K562 (cell line): Measurements from ENCODE around the gene IMMP2L. TPM values are rescaled to one million over a fixed set of nuclear protein-coding genes. Genes with fewer than 3 reads are reported as not detected.

Experiments
- CEBPB ChIP-seq: fragments of 450-650 bp; IDR thresholded peaks from 2 replicates; pipeline ENCODE4 v1.6.1; 2016; ENCODE audit warnings: missing genetic modification characterization, missing compliant biosample characterization
- CEBPG ChIP-seq, 3 experiments: fragments of 200-800 bp in 1 of 3; sonication (Bioruptor generic) in 1 of 3; sonication (generic) in 1 of 3; formaldehyde crosslinking in 1 of 3; IDR thresholded peaks in 2 of 3; conservative IDR thresholded peaks in 1 of 3; 2 replicates each; pipeline versions ENCODE4 v1.6.1 to v1.8.0; 2016 to 2022; ENCODE audit warnings: missing compliant biosample characterization in 2 of 3, missing genetic modification characterization in 2 of 3, mild to moderate bottlenecking in 1 of 3, missing genetic modification reagents in 1 of 3
- GATA2 ChIP-seq: sonication (generic); formaldehyde crosslinking; IDR thresholded peaks from 2 replicates; pipeline ENCODE4 v1.4.0; 2020; ENCODE audit warnings: mild to moderate bottlenecking, missing genetic modification reagents
- KAT8 ChIP-seq: fragments of 450-650 bp; IDR thresholded peaks from 2 replicates; pipeline ENCODE4 v1.6.1; 2016; ENCODE audit warnings: low read depth, mild to moderate bottlenecking
- MEIS2 ChIP-seq: fragments of 450-650 bp; IDR thresholded peaks from 2 replicates; pipeline ENCODE4 v1.6.1; 2014; ENCODE audit warnings: mild to moderate bottlenecking; ENCODE audit not compliant: partially characterized antibody
- MYNN ChIP-seq, 2 experiments: sonication (generic); formaldehyde crosslinking in 1 of 2; IDR thresholded peaks; 2 replicates each; pipeline versions ENCODE4 v1.5.0 to v1.6.1; 2016 to 2020; ENCODE audit warnings: antibody characterized with exemption in 1 of 2, missing genetic modification reagents in 1 of 2
- NFE2 ChIP-seq: IDR thresholded peaks from 2 replicates; pipeline ENCODE4 v1.6.1; 2014; ENCODE audit warnings: antibody characterized with exemption, low read depth
- NFXL1 ChIP-seq: fragments of 450-650 bp; formaldehyde crosslinking; IDR thresholded peaks from 2 replicates; pipeline ENCODE4 v1.4.0; 2021; ENCODE audit warnings: mild to moderate bottlenecking
- PHTF2 ChIP-seq: fragments of 250-450 bp; sonication (Bioruptor Pico); IDR thresholded peaks from 2 replicates; pipeline ENCODE4 v1.5.0; 2021; ENCODE audit warnings: mild to moderate bottlenecking
- SIN3B ChIP-seq: fragments of 450-650 bp; IDR thresholded peaks from 2 replicates; pipeline ENCODE4 v1.6.1; 2017; ENCODE audit warnings: low read depth, mild to moderate bottlenecking, moderate library complexity
- SP1 ChIP-seq: sonication (generic); formaldehyde crosslinking; IDR thresholded peaks from 2 replicates; pipeline ENCODE4 v1.8.1; 2022; ENCODE audit warnings: mild to moderate bottlenecking, missing genetic modification reagents
- TRIM28 ChIP-seq: fragments of 450-650 bp; IDR thresholded peaks from 2 replicates; pipeline ENCODE4 v1.6.1; 2017
- ZNF780A ChIP-seq: fragments of 250-450 bp; sonication (Bioruptor Pico); IDR thresholded peaks from 2 replicates; pipeline ENCODE4 v1.5.0; 2021; ENCODE audit warnings: mild to moderate bottlenecking
- polyA plus RNA-seq, 8 experiments: library from polyadenylated mRNA; depleted of rRNA in 4 of 8; stranded (reverse) in 5 of 8; unstranded in 3 of 8; fragments of >200 nt; fragmentation: Nextera tagmentation in 2 of 8; fragmentation: Illumina TruSeq in 1 of 8; extraction: Ambion mirVana in 2 of 8; extraction: Trizol in 1 of 8; gene quantifications; 2 replicates each; pipeline versions ENCODE4 v1.2.1 to v1.2.3, GENCODE V29; 2011 to 2014; ENCODE audit warnings: inconsistent platforms in 1 of 8, missing spikeins in 1 of 8
- total RNA-seq, 7 experiments: library from RNA; depleted of rRNA in 6 of 7; stranded (reverse); fragments of >200 nt in 6 of 7; fragmentation: Illumina TruSeq in 2 of 7; extraction: Trizol in 2 of 7; gene quantifications; 2 replicates each; pipeline versions ENCODE4 v1.2.1 to v1.2.3, GENCODE V29; 2011 to 2021; ENCODE audit warnings: low replicate concordance in 1 of 7
- TF ChIP-seq, protein P1 (sequence below), 2 experiments: fragments of 450-650 bp in 1 of 2; sonication (generic) in 1 of 2; formaldehyde crosslinking in 1 of 2; IDR thresholded peaks; 2 replicates each; pipeline versions ENCODE4 v1.7.1 to v1.9.0; 2016 to 2022; ENCODE audit warnings: inconsistent platforms in 1 of 2, mild to moderate bottlenecking in 1 of 2, missing genetic modification reagents in 1 of 2
- TF ChIP-seq, protein P2 (sequence below): fragments of 450-650 bp; IDR thresholded peaks from 2 replicates; pipeline ENCODE4 v1.6.1; 2016; ENCODE audit warnings: missing biosample characterization, missing genetic modification characterization
- TF ChIP-seq, protein P3 (sequence below): sonication (generic); formaldehyde crosslinking; IDR thresholded peaks from 2 replicates; pipeline ENCODE4 v1.8.0; 2022; ENCODE audit warnings: missing genetic modification reagents, mild to moderate bottlenecking, moderate library complexity, borderline replicate concordance

Gene IMMP2L
- total and polyA plus RNA-seq, 9 of the 15 experiments (the other 6 are each of a cell fraction or from before 2014, with no cell fraction given), result 29.7 to 116 (median 53.0) TPM

DNA sequence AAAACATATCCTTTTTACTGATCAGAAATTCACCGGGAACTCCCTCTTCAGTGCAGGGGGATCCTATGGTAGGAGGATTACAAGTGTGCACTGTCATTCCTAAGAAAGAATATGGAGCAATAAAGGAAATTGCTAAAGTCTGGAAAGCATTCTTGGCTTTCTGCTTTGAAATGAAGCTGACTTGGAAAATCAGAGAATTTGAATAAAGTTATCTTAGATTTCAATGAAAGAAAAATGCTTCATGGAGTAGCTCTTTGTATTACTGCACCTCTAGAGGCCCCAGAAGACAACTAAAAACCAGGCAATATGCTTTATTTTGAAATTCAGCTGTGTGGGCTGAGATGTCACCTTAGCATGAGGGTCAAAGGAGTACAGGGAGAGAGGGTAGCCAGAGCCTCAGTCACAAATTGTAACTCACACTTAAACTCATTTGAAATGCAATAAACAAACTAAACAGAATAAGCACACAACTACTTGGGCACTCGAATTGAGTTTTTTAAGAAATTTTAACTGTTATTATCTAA lies 102.5 kb downstream of the IMMP2L start (continued):
- TF ChIP-seq, protein P1, sequence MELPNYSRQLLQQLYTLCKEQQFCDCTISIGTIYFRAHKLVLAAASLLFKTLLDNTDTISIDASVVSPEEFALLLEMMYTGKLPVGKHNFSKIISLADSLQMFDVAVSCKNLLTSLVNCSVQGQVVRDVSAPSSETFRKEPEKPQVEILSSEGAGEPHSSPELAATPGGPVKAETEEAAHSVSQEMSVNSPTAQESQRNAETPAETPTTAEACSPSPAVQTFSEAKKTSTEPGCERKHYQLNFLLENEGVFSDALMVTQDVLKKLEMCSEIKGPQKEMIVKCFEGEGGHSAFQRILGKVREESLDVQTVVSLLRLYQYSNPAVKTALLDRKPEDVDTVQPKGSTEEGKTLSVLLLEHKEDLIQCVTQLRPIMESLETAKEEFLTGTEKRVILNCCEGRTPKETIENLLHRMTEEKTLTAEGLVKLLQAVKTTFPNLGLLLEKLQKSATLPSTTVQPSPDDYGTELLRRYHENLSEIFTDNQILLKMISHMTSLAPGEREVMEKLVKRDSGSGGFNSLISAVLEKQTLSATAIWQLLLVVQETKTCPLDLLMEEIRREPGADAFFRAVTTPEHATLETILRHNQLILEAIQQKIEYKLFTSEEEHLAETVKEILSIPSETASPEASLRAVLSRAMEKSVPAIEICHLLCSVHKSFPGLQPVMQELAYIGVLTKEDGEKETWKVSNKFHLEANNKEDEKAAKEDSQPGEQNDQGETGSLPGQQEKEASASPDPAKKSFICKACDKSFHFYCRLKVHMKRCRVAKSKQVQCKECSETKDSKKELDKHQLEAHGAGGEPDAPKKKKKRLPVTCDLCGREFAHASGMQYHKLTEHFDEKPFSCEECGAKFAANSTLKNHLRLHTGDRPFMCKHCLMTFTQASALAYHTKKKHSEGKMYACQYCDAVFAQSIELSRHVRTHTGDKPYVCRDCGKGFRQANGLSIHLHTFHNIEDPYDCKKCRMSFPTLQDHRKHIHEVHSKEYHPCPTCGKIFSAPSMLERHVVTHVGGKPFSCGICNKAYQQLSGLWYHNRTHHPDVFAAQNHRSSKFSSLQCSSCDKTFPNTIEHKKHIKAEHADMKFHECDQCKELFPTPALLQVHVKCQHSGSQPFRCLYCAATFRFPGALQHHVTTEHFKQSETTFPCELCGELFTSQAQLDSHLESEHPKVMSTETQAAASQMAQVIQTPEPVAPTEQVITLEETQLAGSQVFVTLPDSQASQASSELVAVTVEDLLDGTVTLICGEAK (IDR thresholded peaks at IDR 0.05), result peak; percentile 81
- TF ChIP-seq, protein P1 (CRISPR knock-in tag; IDR thresholded peaks at IDR 0.05), result no peak
- TF ChIP-seq, protein P2, sequence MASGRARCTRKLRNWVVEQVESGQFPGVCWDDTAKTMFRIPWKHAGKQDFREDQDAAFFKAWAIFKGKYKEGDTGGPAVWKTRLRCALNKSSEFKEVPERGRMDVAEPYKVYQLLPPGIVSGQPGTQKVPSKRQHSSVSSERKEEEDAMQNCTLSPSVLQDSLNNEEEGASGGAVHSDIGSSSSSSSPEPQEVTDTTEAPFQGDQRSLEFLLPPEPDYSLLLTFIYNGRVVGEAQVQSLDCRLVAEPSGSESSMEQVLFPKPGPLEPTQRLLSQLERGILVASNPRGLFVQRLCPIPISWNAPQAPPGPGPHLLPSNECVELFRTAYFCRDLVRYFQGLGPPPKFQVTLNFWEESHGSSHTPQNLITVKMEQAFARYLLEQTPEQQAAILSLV (tag), result no peak
- TF ChIP-seq CEBPB (tag), result peak; percentile 69
- no peak for TF ChIP-seq MEIS2
- peak; percentile 17; the same call in 1 of the 2 replicates for TF ChIP-seq NFE2
- no peak for TF ChIP-seq ZNF780A (CRISPR knock-in tag)
- peak; percentile 52; the same call in 1 of the 2 replicates for TF ChIP-seq MYNN (IDR thresholded peaks at IDR 0.05)
- TF ChIP-seq MYNN (CRISPR knock-in tag; IDR thresholded peaks at IDR 0.05), result no peak
- TF ChIP-seq TRIM28, result no peak
- TF ChIP-seq, protein P3, sequence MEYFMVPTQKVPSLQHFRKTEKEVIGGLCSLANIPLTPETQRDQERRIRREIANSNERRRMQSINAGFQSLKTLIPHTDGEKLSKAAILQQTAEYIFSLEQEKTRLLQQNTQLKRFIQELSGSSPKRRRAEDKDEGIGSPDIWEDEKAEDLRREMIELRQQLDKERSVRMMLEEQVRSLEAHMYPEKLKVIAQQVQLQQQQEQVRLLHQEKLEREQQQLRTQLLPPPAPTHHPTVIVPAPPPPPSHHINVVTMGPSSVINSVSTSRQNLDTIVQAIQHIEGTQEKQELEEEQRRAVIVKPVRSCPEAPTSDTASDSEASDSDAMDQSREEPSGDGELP (CRISPR knock-in tag), result no peak
- TF ChIP-seq GATA2 (CRISPR knock-in tag), result no peak
- TF ChIP-seq CEBPG (CRISPR knock-in tag; IDR thresholded peaks at IDR 0.05), result no peak
- TF ChIP-seq CEBPG (tag; conservative IDR thresholded peaks at IDR 0.05 in 1 of 2, IDR thresholded peaks at IDR 0.05 in 1 of 2), result no peak
- 0 out of 2 replicates have a peak, but pooled peaks have one; percentile 7 for TF ChIP-seq KAT8
- no peak for TF ChIP-seq SIN3B
- no peak for TF ChIP-seq SP1 (CRISPR knock-in tag)
- TF ChIP-seq NFXL1, result no peak
- no peak for TF ChIP-seq PHTF2 (CRISPR knock-in tag)
